Measurements from ENCODE around the gene CXCL14.

Gene CXCL14

DNA sequence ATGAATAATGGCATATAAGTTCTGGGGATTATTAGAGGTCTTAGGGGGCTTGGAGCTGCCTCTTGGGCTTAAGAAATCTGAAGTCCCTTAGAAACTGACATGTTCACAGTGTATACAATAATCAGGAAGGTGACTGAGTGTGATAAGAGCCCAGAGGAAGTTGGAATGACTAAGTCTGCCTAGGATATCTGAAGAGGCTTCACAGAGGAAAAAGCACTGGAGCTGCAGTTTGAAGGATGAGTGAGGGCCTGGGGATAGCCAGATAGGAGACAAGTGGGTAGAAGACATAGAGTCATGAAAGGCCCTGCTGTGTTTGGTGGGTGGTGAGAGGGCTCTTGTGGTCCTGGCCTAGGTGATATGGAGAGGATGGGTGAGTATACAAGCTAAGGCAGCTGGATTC lies 51.9 kb downstream of the CXCL14 start:
- no peak for TF ChIP-seq CTCF (IDR thresholded peaks at IDR 0.05; ENCODE audit: low read depth, low read length, missing control alignments)
- in situ Hi-C loops (cut with HindIII; ENCODE audit: low sequenced_read_pairs): no loop called here
- H3K4me3 ChIP-seq (ENCODE audit: low read depth, low read length): no peak overlapping the region

GRCh38 chr5:135521964-135522363 lies 56.8 kb downstream of the CXCL14 start:
- no peak for DNase-seq (ENCODE audit: low read depth)
- in situ Hi-C loops (cut with HindIII; ENCODE audit: low sequenced_read_pairs): no loop called here
- no peak overlapping the region for H3K4me3 ChIP-seq (ENCODE audit: low read depth, low read length)
- TF ChIP-seq CTCF (IDR thresholded peaks at IDR 0.05; ENCODE audit: low read depth, low read length, missing control alignments): no peak

More for the DNA sequence above, 51.9 kb downstream of the CXCL14 start:
- DNase-seq (ENCODE audit: low read depth): no peak
